ENCODE data around the gene BRD3OS.
"Not testable (repeated sequence)": the region's sequence is repeated elsewhere in the genome, so short reads cannot be mapped to it uniquely, and the experiment has no call there.

The BRD3OS gene

DNA sequence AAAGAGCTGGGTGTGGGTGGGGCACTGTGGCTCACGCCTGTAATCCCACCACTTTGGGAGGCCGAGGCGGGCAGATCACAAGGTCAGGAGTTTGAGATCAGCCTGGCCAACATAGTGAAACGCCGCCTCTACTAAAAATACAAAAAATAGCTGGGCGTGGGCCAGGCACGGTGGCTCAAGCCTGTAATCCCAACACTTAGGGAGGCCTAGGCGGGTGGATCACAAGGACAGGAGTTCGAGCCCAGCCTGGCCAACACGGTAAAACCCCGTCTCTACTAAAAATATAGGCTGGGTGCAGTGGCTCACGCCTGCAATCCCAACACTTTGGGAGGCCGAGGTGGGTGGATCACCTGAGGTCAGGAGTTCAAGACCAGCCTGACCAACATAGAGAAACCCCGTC lies 36.5 kb upstream of the BRD3OS start:
- DNase-seq (ENCODE audit: low read depth) = not testable (repeated sequence)

DNA sequence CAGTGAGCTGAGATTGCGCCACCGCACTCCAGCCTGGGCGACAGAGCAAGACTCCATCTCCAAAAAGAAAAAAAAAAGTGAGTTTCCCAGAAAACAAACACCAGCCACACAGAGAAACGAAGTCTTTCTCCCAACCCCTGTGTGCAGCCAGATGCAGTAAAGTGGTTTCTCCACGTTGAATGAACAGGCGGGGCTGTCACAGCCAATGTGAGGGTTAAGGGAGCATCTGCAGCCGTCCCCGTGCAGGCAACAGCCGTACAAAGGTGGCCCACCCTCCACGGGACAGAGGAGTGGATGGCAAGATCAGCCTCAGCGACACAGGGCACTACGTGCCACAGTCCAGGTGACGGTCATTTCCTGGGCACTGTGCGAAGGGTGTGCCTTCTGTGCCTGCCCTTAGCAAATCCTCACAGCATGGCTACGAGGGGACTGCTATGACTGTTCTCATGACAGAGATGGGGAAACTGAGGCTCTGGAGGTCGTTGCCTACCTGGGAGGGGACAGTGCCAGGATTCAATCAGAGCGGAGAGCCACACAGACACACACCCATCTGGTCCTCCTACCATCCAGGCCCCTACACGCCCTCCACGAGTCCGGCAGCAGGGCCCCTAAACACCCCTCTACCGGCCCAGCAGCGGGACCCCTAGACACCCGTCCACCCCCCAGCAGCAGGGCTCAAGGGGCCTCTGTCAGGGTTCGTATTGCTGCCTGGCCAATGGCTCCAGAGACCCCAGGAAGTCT lies 35.5 kb upstream of the BRD3OS start:
- DNase-seq (ENCODE audit: low read depth) = no peak

DNA sequence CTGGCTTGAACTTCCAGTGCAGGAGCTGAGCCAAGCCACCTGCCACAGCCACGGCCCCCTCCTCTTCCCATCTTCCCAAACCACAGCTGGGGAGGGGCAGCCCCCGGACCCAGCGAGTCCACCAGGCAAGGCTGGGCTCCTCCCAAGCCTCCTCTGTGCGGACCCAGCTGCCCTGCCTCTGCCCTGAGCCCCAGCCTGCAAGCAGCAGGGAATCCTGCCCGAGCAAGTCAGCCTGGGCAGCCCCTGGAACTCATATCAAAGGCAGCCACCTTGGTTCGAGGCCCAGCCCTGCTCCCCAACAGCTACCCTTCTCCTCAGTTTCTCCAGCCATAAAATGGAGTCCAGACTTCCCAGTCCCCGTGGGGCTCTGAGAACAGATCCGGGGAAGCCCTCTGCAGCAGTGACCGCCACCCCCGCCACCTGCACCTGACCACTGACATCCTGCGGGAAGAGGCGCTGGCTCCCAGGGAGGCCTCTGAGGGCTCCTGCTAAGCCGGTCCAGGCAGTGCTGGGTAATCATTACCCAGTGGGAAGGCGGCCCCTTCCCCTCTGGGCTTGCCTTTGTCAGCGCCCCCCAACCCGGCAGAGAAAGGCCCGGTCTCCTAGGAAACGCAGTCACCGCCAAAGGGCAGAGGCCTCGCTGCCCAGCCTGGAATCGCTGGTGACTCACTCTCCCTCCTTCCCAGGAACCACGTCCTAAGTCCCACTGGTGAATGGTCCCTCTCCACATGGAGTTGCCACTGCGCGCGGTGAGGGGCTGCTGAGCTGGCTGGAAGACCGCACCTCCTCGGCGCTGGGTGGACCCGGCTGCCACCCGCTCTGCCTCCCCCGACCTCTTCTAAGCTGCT lies 34.7 kb upstream of the BRD3OS start:
- no peak for DNase-seq (ENCODE audit: low read depth)

DNA sequence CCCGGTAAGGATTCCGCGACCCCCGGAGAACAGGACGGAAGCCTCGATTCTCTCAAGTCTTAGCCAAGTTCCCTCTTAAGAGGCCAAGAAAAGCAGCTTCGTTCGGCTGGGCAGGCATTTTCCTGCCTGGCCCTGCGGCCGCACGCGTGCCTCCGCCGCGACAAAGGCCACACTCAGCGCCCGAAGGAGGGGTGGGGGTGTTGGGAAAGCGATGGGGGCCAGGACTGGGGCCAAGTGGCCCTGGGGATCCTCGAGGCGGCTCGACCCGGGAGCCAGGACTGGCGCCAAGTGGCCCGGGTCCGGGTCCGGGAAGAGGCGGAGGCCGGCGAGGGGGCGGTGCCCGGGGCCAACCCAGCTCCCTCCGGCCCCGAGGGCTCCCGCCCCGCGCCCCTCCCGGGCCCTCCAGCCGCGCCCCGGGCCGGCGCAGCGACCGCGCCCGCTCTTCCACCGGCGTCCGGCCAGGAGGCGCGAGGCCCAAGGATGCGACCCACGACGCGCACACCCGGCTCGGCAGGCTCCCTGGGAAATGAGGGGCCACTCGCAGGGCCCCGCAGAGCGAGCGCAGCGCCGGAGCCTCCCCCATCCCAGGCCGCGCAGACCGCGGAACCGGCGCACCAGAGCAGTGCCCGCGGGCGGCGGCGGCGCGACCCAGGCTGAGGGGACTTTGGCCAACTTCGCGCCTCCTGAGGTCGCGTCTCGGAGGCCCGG lies 33.9 kb upstream of the BRD3OS start:
- DNase-seq (ENCODE audit: low read depth) = no peak

DNA sequence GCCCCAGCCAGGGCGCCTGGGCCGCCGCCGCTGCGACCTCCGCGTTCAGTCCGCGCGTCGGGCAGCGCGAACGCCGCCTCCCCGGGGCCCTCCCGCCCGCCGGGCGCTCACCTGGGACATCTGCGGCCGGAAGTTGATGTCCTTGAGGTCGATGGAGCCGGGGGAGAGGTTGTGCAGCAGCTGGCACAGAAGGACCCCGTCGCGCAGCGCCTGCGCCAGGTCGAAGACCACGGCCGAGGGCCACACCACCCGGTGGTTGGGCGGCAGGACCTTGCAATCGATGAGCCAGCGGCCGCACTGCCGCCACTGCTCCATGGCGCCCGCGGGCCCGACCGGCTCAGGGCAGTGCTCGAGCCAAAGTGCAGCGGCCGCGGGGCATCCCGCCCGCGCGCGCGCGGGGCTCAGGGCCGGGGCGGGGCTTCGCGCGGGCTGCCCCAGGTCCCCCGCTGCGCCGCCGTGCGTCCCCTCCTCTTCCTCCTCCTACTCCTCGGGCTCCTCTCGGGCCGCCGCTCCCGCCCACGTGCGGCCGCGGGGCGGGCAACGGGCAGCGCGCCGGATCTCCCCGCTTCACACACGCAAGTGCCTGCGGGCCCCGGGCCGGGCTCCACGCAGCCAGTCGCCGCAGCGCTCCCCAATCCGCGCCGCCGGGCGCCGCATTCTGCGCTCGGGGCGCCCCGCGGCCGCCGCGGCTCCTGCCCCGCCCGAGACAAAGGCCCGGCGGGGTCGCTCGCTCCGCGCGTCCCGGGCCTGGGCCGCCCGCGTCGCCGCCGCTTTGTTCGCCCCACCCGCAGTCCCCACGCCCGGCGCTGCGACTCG lies 33.1 kb upstream of the BRD3OS start, which contains the start of gene VAV2:
TSS of gene VAV2 (minus strand) at position 361 of the 816 bp plus-strand sequence. CDS start at position 315, 46 bp downstream.
- DNase-seq (ENCODE audit: low read depth) = no peak

DNA sequence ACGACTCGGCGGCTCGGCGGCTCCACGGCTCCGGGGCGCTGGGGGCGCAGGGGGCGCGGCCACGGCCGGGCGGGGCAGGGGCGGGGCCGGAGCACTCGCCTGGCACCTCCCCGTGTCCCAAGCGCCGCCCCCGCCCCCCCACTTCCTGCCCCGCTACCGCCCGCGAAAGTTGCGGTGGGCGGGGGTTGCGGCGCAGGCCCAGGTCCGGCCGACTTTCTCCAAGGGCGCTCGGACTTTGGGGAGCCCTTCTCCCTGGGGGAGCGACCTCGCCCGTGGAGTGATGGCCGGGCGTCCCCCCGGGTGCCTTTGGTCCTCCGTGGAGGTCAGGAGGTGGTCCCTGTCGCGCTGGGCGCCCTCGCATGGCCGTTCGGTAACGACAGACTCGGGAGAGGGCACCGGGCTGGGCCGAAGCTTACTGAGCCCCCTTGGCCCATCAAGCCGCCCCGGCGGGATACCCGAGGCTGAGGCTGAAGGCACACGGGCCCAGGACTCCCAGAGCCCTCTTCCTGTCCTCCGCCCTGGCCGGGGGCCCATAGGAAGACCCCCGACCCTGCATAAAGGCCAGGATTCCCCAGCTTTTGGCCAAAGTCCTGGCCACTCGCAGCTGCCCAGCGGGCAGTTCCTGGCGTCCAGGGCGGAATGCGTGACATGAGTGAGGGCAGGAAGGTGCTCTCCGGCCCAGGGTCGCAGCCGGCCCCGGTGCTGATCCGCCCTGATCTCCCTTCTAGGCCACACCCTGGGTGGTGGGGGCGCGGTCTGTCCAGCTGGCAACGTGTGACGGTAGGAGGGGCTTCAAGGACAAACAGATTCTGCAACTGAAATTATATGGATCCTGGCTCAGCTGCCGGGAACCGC lies 32.3 kb upstream of the BRD3OS start:
- peak; percentile 59 for DNase-seq (ENCODE audit: low read depth)

DNA sequence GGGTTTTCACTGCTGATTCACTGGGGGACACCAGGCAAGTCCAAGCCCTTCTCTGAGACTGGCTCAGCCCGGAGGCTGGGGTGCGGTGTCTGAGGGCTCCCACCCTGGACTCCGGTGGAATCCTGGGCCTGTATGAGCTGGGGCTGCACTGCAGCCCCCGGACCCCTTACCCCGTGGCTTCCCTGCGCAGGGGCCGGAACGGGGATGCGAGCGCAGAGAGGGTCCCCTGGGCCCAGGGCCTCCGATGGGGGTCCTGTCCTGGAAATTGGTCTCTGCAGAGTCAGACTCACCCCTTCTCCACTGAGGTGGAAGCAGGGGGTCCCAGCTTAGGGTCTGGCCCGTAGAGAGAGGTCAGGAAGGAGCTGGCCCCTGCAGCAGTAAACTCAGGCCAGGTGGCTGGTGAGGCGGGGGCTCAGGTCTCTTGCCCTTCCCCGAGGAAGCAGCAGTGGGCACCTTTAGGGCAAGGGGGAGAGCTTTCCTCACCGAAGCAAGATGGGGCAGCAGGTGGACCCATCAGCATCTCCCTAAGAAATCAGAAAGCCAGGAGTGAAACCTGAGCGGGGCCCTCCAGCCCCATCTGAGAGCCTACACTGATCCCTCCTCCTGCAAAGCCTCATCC lies 31.5 kb upstream of the BRD3OS start:
- DNase-seq (ENCODE audit: low read depth) = no peak

DNA sequence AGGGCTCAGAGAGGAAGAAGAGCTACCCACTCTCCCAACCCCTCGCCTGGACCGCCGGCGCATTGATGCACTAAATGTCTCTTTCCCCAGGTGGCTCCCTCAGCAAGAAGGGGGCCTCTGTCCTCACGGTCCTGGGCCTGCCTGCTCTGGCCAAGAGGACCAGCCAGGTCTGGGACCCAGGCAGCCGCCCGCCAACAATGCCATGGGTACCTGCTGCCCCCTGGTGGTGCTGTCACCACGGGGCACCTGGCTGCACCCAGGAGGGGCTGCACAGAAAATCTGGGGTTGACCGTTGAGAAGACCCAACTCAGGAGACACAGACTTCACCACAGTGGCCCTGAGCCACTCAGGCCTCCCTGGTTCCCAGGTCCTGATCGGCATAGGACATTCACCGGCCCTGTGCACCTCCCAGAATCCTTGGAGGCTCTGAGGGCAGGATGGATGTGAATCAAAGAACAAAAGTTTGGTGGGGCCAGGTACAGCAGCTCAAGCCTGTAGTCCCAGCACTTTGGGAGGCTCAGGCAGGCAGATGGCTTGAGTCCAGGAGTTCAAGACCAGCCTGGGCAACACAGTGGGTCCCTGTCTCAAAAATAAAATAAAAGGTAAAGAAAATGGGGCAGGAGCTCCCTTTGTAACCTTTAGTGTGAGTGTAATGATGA lies 30.8 kb upstream of the BRD3OS start:
- no peak for DNase-seq (ENCODE audit: low read depth)

DNA sequence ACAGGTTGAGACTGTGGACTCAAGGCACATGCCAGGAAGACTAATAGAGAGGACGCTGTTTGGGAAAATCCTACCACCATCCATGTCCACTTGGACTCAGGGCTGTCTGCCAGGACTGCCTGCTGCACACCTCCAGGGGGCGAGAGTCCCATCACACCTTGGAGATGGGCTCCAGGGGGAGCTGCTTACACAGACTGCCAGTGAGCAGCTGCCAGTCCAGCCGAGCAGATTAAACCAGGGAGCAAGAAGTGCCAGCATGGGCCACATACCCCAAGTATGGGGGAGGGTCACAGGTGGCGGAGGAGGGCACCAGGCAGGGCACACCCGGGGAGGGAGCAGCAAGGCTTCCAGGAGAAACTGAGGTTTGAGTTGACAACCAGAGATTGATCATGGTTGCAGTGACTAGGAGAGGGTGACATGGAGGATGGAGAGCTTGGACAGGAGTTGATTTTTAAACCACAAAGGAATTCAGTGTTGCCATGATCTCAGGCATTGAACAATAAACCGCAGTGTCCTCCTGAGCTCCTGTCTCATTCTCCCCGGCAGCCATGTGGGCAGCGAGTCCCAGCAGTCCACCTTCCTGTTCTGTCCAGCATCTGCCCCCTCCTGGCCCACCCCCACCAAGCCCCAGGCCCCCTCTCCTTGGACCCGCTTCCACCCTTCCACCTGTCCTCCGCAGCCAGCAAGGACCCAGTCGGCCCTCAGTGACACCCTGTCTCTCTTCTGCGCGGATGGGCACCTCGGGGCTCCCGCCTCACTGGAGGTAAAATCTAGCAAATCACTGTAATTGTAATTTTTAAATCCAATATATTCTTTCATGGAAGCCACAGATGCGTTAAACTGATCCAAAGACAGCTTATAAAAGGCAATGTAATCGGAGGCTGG lies 30.0 kb upstream of the BRD3OS start:
- no peak for DNase-seq (ENCODE audit: low read depth)

DNA sequence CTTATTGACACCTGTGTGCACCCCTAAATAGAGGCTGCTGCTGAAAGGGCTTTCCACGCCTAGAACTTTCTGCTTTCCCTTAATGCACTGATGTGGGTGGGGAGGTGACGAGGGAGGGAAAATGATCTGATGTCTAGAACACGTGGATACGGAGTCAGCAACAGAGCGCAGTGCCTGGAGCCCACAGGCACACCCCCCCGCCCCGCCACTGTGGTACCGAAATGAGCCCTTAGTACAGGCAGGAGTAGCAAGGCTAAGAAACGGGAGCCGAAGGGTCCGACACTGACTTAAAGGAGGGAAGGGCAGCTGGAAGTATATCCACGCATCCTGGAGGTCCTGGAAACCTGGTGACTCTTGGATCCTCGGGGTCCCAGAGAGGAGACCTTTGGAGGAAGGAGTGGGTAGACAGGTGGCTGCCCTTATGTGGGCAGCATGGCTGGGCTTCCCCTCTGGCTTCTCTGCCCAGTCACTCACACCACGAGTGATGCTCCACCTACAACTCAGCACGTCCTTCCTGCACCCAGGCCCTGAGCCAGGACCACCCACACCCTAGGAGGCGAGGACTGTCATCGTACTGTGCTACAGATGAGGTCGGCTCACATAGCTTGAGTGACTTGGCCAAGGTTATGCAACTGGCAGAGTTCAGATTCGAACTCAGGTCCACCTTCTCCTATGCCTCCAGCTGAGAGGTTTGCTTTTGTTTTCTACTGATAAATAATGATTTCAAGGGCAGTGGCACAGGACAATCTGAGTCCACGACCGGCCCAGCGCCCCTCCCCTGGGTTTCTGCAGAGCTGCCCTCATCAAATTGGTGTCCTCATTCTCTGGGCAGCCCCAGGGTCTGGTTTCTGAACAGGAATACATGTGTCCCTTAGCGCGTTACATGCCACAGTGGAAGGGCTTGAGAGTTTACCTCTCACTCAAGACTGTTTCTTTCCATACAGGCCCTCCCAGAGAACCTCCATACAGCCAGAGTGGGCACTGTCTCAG lies 28.5 kb upstream of the BRD3OS start:
- no peak for DNase-seq (ENCODE audit: low read depth)

DNA sequence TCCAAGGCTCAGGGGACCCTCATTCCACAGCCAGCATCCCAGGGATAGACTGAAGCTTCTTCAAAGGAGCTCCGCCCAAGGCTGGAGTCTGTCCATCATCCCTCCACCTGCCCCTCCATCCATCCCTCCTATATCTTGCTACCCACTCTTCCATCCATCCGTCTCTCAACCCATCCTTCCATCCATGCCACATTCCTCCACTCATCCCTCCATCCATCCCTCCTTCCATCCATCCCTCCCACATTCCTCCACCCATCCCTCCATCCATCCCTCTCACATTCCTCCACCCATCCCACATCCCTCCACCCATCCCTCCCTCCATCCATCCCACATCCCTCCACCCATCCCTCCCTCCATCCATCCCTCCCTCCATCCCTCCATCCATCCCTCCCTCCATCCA lies 27.7 kb upstream of the BRD3OS start:
- no peak for DNase-seq (ENCODE audit: low read depth)

DNA sequence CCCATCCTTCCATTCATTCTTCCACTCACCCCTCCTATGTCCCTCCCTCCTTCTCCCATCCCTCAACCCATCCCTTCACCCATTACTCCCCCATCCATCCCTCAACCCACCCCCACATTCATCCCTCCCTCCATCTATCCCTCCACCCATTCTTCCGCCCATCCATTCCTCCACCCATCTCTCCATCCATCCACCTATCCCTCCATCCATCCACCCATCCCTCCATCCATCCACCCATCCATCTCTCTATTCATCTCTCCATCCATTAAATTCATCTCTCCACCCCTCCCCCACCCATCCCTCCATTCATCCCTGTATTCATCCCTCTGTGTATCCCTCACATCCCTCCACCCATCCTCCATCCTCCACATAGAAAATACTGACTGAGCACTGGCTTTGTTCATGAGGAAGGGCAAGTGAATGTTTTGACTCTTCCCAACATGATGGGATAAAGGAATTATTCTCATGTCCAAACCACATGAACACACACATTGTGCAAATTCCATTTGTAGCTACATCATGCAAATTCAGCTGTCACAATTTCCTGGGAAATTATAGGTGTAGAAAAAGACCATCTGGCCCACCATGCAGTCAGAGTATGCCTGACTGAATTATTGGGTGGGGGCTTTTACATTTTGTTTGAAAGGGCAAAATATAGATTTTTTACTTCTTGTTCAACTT lies 26.2 kb upstream of the BRD3OS start:
- no peak for DNase-seq (ENCODE audit: low read depth)

DNA sequence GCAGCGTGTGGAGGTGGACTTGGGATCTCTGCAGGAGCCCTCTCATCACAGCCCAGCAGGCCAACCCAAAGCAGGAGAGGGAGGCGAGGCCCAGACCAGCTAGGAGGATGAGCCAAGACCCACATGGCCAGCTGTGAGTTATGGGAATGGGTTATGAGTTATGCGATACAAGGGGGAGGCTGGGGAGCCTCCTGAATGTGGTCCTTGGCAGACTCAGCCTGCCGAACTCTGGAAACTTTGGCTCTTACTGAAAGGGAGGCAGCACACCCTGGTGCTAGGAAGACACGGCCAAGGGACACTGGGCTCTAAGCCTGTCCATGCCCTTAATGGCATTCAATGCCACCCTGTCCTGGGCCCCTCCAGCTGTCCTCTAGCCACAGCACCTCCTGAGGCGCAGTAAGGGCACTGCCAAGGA lies 25.4 kb upstream of the BRD3OS start:
- no peak for DNase-seq (ENCODE audit: low read depth)

DNA sequence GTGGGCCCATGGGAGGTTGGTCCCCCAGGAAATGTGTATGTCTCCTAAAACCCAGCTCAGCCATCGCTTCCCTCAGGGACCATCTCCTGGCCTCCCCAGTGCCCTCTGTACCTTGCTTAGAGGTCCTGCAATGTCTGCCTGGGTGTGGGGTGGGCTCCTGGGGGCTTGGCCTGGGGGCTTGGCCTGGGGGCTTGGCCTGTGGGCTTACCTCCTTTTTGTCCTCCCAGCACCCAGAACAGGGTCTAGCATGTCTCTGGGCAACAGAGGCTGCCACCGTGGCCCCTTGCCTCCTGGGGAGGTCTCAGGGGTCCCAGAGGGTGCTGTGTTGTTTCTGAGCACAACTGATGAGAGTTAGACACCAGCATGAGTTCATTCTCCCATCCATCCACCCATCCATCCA lies 22.5 kb upstream of the BRD3OS start:
- no peak for DNase-seq (ENCODE audit: low read depth)

DNA sequence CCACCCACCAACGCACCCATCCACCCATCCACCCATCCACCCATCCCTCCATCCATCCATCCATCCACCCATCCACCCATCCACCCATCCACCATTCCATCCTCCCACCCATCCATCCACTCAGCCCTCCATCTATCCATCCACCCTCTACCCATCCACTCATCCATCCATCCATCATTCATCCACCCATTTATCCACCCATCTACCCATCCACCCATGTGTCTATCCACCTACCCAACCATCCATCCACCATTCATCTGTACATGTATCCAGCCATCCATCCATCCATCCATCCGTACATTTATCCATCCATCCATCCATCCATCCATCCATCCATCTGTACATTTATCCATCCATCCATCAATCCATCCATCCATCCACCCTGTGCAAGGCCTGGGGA lies 22.0 kb upstream of the BRD3OS start:
- no peak for DNase-seq (ENCODE audit: low read depth)

DNA sequence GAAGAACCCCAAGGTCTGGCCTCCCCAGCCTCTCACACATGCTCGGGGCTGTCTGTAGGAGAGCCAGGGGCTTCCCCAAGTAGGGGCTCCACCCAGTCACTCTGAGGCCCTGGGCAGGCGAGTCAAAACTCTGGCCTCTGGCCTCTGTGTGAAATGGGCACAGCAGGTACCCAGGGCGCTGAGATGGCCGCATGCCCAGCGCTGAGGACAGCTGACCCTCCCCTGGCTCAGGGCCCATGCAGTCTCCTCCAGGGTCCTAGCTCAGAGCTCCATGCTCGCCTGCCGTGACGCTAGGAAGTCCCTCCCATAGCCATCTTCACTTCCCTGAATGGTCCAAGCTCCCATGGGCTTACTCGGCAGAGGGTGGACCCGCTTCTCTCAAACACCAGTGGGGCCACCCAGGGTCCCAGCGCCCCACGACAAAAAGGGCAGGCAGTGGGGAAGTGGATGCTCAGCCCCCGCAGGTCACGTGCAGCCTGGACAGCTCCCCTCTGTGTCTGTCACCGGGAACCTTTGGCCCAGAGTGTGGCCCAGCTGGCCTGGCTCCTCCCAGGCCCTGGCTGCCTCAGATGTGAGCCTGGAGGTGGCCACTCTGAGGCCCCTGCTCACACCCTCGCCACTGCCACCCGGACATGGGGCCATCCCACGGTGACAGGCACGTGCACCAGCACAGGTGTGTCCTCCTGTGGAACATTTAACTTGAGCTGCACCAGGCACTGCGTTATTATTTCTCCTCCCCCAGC lies 21.0 kb upstream of the BRD3OS start:
- DNase-seq (ENCODE audit: low read depth) = no peak

Data from GM04503 (cell line).